Skeletal muscle cell (primary cell): ENCODE data around the gene CLDN22.
"Not testable (repeated sequence)": the region's sequence is repeated elsewhere in the genome, so short reads cannot be mapped to it uniquely, and the experiment has no call there.

ENCODE experiments used
- DNase-seq: peaks from one replicate; pipeline ENCODE4 v3.0.0-alpha.2; 2010; ENCODE audit warnings: low read depth
- H3K4me3 ChIP-seq: 2 replicates; pipeline ENCODE4 v1.5.1; 2011; ENCODE audit warnings: low read depth, mild to moderate bottlenecking, control low read depth, low read length, moderate library complexity

The CLDN22 gene

DNA sequence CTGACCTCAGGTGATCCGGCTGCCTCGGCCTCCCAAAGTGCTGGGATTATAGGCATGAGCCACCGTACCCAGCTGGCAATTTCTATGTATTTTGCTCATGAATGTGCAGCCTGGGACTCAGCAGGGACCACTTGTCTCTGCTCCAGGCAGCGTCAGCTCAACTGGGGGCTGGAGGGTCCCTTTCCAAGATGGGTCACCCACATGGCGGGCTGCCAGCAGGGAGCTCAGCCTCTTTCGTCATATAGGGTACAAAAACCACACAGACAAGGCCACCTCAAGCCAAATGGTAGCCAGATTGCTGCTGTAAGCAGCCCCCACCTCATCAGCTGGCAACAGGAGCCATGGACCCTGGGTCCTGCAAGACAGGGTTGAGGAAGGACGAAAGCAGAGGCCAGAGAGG, 4.5 kb upstream of the CLDN22 start:
- no peak overlapping the region for H3K4me3 ChIP-seq
- DNase-seq = no peak

DNA sequence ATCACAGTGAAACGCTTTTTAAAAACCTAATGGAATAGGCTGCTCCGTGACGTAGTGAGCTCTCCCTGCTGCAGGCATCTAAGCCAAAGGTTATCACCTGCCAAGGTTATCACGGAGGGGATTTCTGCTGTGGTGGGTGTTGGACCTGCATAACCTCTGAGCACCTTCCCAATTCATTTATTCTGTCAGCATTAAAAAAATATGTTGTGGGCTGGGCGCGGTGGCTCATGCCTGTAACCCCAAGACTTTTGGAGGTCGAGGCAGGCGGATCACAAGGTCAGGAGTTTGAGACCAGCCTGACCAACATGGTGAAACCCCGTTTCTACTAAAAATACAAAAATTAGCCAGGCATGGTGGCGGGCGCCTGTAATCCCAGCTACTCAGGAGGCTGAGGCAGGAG, 4.0 kb upstream of the CLDN22 start:
- H3K4me3 ChIP-seq, DNase-seq: not testable (repeated sequence)

DNA sequence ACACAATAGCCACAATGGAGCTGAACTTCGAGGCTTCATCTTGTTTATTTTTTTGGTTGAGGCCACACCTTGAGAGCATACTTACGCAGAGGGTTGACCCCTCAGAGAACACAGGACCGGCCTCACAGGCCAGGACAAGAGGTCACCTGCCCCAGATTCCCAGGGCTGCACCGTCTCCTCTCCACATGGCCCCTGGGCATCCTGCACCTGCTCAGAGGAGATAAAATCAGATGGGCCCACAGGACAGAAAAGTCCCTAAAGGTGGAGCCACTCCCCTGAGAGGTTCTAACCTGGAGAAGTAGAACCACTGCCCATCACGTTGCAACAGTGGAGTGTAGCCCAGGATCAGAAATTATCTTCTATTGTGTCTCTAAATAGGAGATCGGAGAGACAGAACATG, 3.2 kb upstream of the CLDN22 start:
- H3K4me3 ChIP-seq = no peak overlapping the region
- no peak for DNase-seq

DNA sequence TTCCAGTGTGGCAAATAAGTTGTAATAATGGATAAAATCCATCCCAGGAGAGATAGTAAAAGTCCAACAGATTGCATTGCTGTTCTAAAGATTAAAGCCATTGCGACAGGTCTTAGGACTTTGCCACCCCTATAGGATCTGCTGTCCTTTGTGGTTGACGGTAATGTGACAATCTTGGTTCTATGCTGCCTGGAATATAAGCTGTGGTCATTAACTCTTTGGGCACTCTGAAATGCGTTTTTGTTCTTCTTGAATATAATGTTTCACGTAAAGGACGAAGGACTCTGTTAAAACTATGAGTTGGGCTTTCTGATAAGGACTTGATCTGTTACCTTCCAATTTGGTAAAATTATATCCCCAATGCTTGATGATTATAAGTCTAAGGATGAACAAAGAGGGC, 2.2 kb upstream of the CLDN22 start, which contains the start of gene CLDN24:
TSS of gene CLDN24 (minus strand) at position 101 of the 400 bp plus-strand sequence. CDS start at position 101, 0 bp downstream.
- DNase-seq = no peak
- no peak within 1 kb of the TSS for H3K4me3 ChIP-seq

DNA sequence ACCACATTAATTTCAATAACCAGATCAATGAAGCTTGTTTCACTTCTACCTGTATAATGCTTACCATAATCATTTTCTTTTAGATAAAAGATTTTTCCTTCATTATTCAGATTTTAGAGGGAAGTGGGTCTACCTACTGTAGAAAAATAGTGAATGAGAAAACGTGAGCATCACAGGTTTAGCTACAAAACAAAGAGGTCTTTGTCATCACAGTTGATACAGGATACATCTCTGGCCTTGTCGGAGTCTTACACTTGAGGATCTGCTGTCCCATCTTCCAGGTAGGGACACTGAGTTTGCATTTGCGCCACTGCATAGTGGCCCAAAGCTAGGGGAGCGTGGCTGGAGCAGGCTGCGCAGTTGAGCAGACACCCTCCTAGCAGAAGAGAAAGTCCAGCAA, 1.4 kb upstream of the CLDN22 start:
- no peak for DNase-seq
- H3K4me3 ChIP-seq = no peak overlapping the region

DNA sequence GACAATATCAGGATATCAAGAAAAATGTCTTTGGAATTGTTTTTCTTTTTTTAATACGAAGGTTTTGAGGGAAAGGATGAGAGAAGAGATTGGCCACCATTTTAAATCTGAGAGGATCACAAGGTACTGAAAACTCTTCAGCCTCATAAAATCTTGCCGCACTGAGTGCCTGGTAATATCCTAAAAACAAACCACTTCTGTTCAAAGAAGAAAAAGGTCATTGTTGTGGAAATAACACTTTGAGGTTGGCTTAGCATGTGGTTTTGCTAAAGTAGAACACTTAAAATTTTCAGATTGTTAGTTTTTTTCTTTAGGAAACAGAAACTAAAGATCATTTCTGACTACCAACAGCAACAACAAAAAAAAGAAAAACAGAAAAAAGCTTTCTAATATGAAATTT, 1.0 kb upstream of the CLDN22 start:
- no peak overlapping the region for H3K4me3 ChIP-seq
- DNase-seq = no peak

DNA sequence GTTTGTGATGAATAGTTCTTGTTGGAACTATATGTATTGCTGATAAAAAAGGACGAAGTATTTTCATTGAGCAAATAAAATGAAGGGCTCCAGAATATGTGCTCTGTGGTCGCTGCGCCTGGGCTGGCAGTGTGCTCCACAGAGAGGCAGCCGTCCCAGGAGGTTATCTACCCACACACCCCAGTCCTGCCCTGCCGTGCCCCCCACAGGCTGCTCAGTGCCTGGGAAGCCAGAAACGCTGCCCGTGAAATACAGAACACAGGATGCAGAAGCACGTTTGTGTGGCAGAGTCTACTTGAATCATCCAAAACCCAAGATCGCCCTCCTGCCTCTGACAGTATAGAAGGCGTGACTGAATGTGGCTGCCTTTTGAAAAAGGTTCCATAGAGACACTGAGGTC, 1.4 kb downstream of the CLDN22 start:
- no peak for DNase-seq
- H3K4me3 ChIP-seq = no peak overlapping the region

DNA sequence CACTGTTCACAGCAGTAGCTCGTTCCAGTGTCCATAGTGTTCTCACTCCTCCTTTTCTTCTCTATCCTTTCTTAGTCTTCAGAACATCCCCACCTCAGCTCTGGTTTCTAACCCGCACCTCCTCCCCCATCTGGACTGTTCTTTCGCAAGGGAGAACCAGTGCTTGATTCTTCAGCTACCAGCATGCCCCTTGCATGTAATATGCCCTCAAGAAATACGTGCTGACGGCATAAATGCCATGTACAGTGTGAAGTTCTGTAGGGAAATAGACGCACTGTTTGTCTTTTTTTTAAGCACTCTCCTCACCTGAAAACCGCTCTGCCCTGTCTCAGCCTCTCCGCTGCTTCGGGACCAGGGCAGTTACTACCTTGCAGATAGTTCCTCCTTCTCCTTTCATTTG, 5.3 kb downstream of the CLDN22 start:
- DNase-seq = no peak
- no peak overlapping the region for H3K4me3 ChIP-seq

DNA sequence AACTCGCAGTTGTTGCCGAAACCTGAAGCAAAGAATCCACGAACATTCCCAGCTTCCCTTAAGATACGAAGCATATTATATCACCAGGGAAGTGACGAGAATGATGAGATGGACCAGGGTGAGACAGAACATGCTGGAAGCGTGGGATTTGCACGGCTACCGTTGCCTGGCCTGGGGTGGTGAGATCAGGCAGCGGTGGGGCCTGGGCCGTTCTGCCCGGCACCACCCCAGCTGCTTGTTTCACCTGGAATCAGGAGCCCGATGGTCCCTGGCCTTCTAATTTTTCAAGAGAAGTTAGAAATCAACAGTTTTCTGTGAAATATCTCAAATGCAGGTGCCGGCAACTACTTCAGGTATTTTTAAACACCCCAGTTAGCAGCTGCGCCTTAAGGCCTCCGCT, 5.7 kb downstream of the CLDN22 start:
- no peak overlapping the region for H3K4me3 ChIP-seq
- DNase-seq = no peak

DNA sequence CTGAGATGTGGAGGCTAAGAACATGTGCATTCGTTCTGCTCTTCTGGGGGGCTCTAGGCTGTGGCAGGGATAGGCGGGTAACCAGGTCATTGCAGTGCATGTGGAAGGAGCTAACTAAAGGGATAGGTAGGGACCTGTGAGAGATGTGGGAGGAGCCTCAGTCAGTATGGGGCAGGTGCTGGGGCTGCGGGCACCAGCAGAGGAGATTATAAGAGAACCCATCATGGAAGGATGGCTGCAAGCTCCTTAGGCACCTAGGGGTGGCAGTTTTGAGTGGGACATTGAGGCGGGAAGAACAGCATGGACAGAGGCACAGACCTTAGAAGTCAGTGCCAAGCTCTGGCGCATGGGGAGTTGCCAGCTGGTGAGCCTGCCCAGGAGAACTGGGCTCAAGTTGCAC, 7.2 kb downstream of the CLDN22 start:
- DNase-seq = no peak

DNA sequence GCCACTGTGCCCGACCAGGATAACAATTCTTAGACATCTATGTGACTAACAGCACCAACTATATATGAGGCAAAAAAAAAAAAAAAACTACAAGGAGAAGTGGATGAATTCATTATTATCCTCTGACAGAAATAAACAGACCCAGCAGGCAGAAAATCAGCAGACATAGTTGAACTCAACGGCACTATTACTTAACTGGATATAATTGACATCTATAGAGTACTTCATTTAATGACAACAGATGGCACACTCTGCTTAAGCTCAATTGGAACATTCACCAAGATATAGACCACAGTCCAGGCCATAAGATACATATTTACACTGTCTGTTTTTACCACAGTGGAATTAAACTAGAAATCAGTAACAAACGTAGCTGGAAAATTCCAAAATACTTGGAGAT, 13.3 kb downstream of the CLDN22 start:
- H3K4me3 ChIP-seq = no peak overlapping the region
- DNase-seq = no peak

More for the DNA sequence above, 7.2 kb downstream of the CLDN22 start:
- H3K4me3 ChIP-seq = no peak overlapping the region

DNA sequence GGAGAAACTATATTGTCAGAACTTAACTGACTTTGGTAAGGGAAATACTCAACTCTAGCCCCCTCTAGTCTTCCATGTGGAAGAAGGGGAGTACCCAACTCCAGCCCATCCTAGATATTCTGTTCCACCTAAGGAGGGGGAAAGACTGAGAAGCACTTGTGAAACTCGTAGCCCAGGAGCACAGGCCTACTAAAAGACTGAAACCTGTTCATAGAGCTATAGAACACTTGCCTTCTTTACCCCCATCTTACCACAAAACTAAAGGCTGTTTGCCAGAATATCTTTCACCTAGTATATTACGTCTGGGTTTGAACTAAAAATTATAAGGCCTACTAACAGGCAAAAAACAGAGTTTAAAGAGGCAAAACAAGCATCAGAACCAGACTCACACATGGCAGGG, 15.5 kb downstream of the CLDN22 start:
- H3K4me3 ChIP-seq = no peak overlapping the region
- no peak for DNase-seq

DNA sequence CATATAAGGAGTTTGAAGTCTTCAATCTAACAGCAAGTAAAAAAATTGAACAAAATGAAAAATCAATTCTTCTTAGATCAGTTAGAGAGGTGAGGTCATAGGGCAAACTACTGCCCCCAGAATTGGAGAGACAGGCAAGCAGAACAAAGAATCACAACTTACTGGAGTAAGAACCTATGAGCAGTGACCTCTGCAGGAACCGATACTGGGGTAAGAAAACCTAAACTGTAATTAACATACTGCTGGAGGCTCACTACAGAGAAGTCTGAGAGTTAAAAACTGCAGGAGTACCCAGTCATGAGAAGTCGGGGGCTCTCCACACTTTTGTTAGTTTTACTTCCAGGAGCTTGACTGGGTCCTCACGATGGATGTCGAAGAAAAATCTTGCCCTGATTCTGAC, 16.0 kb downstream of the CLDN22 start:
- no peak for DNase-seq
- H3K4me3 ChIP-seq = no peak overlapping the region

DNA sequence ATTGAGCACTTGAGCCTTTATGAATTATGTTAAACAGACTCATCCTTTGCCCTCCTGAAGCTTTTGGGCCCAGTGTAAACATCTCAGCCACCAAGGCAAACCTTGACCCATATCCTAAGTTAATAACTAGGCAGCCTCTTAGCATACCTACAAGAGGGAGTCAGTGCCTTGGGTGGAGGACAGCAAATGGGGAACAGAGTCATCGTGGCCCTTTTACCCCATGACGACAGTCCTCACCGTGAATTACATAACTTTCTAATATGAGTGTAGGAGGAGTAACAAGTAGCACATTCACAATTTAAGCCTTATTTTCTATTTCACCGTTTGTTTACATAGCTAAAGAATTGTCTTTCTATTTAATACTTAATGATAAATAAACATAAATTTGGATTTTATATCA, 16.8 kb downstream of the CLDN22 start:
- H3K4me3 ChIP-seq = no peak overlapping the region

DNA sequence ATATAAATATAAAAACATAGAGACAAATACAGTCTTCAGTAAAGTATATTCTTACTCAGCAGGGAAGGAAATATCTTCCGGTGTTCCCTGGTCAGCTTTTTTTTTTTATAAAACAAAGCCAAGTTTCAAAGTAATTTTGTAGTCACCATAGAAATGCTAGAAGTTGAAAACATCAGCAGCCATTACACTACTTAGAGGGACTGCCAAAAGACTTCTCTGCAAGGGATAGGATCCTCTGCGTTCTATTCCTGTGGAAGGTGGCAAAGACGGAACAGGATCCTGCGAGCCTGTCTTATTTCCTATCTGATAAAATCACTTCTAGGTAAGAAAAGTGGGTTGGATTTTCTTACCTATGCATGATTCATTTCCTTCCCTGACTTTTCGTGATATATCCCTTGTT, 19.4 kb downstream of the CLDN22 start:
- H3K4me3 ChIP-seq = no peak overlapping the region
- no peak for DNase-seq

More for the DNA sequence above, 16.8 kb downstream of the CLDN22 start:
- no peak for DNase-seq

DNA sequence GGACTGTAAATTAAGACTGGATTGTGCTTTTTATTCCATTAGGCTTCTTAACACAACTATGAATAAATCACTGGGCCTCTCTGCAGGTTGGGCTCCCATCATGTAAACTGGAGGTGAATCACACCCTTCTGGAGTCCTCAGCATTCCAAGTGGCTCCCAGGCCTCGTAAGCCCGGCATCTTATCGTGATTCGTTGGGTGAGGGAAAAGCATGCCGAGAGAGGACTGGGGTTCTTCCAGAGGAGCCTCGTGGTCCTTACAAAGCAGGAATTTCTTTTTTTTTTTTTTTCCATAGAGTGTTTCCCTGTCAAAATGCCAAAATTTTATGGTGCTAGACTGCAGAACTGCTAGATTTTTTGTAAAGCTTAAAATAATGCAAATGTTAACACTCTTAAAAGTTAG, 20.0 kb downstream of the CLDN22 start:
- no peak overlapping the region for H3K4me3 ChIP-seq
- no peak for DNase-seq

DNA sequence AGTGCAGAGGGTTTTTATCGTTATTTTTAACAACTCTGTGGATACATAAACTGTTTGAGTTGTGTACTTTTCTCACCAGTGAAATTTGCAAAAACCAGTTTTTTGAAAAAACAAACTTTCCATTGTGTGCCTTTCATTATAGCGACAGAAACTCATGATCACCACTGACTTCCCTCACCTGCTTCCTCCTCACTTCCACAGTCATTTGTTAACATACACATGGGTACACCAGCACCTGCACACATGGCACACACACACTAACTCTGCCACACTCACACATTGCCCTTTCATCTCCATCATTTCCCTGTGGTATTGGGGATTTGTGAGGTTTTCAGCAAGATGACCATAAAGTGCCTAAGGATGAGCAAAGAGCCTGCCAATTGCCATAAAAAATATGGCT, 20.6 kb downstream of the CLDN22 start:
- DNase-seq = no peak
- H3K4me3 ChIP-seq = no peak overlapping the region

DNA sequence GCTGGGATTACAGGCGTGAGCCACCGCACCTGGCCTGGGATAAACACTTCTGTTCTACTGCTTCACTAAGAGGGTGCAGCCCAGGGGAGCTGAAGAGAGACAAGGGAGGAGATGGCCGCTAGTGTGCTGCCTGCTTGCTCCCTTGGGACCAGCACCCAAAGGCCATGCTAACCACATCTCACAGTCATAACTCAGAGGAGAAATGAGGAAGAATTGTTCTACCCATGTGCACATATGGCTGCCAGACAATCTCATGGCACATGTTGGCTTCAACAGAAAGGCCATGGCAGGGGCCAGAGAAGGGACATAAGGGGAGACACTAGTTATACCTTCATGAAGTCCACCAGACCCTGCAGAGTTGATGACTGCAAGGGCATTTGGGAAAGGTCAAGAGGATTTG, 22.4 kb downstream of the CLDN22 start:
- H3K4me3 ChIP-seq = no peak overlapping the region
- DNase-seq = no peak

DNA sequence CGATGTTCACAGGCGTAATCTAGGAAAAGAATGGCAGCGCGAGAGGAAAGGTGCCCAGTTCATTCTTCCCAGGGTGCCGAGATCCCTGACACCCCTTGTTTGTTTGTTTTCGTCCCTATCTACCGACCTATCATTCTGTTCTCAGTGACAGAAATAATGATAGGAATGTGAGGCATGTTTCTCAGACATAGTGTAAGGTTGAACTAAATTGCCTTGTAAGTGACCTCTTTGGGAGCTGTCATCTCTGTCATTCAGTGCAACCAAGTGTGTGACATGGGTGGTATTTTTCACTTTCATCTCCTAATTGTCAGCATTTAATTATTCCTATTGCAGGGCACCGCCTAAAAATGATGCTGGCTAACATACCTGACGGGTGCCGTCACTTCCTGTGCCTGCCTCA, 24.4 kb downstream of the CLDN22 start:
- no peak overlapping the region for H3K4me3 ChIP-seq
- no peak for DNase-seq

DNA sequence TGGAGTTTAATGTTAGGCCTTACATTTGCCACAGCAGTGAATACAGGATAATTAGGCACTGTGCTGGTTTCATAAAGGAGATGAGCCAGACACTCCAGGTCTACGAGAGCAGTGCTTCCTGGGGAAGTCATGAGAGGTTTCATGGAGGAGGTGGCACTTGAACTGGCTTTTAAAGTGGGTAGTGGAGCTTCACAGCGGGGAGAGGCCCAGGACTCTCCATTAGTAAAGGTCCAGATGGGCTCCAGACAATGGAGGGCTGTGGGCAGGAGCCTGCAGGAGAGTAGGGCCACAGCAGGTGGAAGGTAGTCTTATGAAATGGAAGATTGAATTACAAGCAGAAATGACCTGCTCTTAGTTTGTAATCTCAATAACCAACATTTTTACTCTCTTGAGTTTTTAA, 29.0 kb downstream of the CLDN22 start:
- H3K4me3 ChIP-seq = no peak overlapping the region
- no peak for DNase-seq

DNA sequence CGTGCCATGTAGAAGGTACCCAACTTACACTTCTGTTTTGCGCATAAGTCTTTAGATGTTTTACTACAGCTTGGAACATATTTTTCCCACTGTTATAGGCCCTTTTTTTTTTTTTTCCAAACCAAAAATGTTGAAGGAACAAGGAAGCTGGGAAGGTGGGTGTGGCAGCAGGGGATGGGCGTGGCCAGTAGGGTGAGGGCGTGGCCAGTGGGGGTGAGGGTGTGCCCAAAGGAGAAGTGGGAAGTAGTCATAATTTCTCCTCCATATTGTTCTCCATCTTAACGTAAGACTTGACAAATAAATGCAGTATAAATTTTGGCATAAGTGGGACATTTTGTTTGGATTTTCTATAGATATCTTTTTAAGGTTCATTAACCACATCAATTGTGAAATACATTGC, 30.4 kb downstream of the CLDN22 start:
- no peak overlapping the region for H3K4me3 ChIP-seq
- no peak for DNase-seq

DNA sequence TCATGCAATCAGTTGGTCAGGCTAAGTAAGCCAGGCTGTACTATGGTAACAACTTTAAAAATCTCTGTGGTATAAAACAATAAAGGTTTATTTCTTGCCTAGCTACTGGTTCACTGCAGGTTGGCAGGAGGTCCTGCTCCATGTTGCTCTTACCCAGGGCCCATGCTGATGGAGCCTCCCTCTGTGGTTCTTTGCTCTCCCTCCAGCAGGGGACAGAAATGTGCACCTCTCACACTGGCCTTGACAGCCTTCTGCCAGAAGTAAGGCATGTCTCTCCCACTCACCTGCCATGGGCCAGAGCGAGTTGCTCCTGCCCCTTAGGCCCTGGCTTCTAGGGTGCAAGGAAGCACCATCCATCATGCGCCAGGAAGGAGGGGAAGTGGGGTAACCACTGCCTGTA, 31.1 kb downstream of the CLDN22 start:
- H3K4me3 ChIP-seq = no peak overlapping the region
- no peak for DNase-seq
